Measurements from ENCODE around the gene PPY.

DNA sequence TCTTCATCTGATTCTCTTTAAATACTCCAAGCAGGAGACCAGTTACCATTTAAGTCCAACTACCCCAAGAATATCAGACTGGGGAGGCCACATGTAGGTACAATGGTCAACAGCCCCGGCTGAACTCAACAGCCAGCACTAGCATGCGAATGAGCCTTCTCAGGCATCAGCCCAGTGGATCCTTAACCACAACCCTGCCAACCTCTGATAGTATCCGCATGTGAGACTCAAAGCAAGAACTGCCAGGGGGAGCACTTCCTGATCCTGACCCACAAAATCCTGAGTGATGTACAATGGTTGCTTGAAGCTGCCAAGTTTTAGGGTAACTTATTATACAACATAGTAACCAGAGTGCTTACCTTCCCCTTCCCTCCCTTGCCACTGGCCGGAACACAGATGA is 7.5 kb upstream of the PPY start:
- TF ChIP-seq, protein P1, sequence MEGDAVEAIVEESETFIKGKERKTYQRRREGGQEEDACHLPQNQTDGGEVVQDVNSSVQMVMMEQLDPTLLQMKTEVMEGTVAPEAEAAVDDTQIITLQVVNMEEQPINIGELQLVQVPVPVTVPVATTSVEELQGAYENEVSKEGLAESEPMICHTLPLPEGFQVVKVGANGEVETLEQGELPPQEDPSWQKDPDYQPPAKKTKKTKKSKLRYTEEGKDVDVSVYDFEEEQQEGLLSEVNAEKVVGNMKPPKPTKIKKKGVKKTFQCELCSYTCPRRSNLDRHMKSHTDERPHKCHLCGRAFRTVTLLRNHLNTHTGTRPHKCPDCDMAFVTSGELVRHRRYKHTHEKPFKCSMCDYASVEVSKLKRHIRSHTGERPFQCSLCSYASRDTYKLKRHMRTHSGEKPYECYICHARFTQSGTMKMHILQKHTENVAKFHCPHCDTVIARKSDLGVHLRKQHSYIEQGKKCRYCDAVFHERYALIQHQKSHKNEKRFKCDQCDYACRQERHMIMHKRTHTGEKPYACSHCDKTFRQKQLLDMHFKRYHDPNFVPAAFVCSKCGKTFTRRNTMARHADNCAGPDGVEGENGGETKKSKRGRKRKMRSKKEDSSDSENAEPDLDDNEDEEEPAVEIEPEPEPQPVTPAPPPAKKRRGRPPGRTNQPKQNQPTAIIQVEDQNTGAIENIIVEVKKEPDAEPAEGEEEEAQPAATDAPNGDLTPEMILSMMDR (IDR thresholded peaks at IDR 0.05) = no peak
- no peak for TF ChIP-seq POLR2A (IDR thresholded peaks at IDR 0.05)

Data from lower leg skin (tissue), 3 donors.